Gastroesophageal sphincter (tissue), 4 donors: ENCODE results near the gene ROR2. TPM values are rescaled to one million over a fixed set of nuclear protein-coding genes. Genes with fewer than 3 reads are reported as not detected.
A peak's percentile ranks its signal among the peaks of the same experiment; 100 is the strongest.

Experiments used
- ATAC-seq: fragments of 150-250 bp; one replicate; pipeline ENCODE4 v1.9.1; 2016; ENCODE audit warnings: mild to moderate bottlenecking, moderate library complexity
- H3K27ac ChIP-seq, 4 donors: fragments of 200-600 bp; sonication (generic) in 3 of 4; 1 replicate in 3 of 4; 2 replicates in 1 of 4; pipeline ENCODE4 v1.5.1; 2016 to 2019
- H3K27me3 ChIP-seq: fragments of 200-600 bp; sonication (generic); one replicate; pipeline ENCODE4 v1.5.1; 2019
- H3K36me3 ChIP-seq, 2 donors: fragments of 200-600 bp; sonication (generic); one replicate each; pipeline ENCODE4 v1.5.1; 2019; ENCODE audit warnings: control low read depth in 1 of 2
- H3K4me1 ChIP-seq, 3 donors: fragments of 200-600 bp; sonication (generic); 1 replicate in 2 of 3; 2 replicates in 1 of 3; pipeline ENCODE4 v1.5.1; 2016 to 2019; ENCODE audit warnings: control low read depth in 2 of 3
- H3K4me3 ChIP-seq, 2 donors: fragments of 200-600 bp; sonication (generic); one replicate each; pipeline ENCODE4 v1.5.1; 2019; ENCODE audit warnings: mild to moderate bottlenecking in 1 of 2, moderate library complexity in 1 of 2
- H3K9me3 ChIP-seq, 3 donors: fragments of 200-600 bp; sonication (generic); one replicate each; pipeline ENCODE4 v1.5.1; 2017 to 2019; ENCODE audit warnings: control low read depth in 2 of 3
- EP300 ChIP-seq: sonication (generic); formaldehyde crosslinking; IDR thresholded peaks from one replicate; pipeline ENCODE4 v1.6.1; 2017; ENCODE audit warnings: antibody characterized with exemption, mild to moderate bottlenecking
- POLR2A ChIP-seq, 2 donors: fragments of 450-650 bp; IDR thresholded peaks; one replicate each; pipeline ENCODE4 v1.6.1; 2017; ENCODE audit warnings: antibody characterized with exemption in 2 of 2, mild to moderate bottlenecking in 2 of 2, moderate library complexity in 1 of 2
- POLR2AphosphoS5 ChIP-seq: sonication (generic); formaldehyde crosslinking; IDR thresholded peaks from one replicate; pipeline ENCODE4 v1.6.1; 2017; ENCODE audit warnings: antibody characterized with exemption
- WGBS, 2 donors: methylation state at CpG; one replicate each; pipeline ENCODE4 v1.1.5; 2018; ENCODE audit warnings: low coverage in 1 of 2; 5-methylcytosine and 5-hydroxymethylcytosine counted together
- total RNA-seq, 4 donors: library from RNA; depleted of rRNA; stranded (reverse); fragments of >200 nt; gene quantifications; one replicate each; pipeline ENCODE4 v1.1.0, GENCODE V29; 2016
- TF ChIP-seq, protein P1 (sequence below), 4 experiments: fragments of 200-600 bp in 2 of 4; fragments of 450-650 bp in 2 of 4; sonication (generic) in 1 of 4; IDR thresholded peaks; one replicate each; pipeline ENCODE4 v1.5.1; 2017 to 2019; ENCODE audit warnings: antibody characterized with exemption in 4 of 4, mild to moderate bottlenecking in 2 of 4, moderate library complexity in 2 of 4

ROR2 gene
- total RNA-seq, 4 donors from 2014 or later = 40.8 to 69.1 (median 63.2) TPM

DNA sequence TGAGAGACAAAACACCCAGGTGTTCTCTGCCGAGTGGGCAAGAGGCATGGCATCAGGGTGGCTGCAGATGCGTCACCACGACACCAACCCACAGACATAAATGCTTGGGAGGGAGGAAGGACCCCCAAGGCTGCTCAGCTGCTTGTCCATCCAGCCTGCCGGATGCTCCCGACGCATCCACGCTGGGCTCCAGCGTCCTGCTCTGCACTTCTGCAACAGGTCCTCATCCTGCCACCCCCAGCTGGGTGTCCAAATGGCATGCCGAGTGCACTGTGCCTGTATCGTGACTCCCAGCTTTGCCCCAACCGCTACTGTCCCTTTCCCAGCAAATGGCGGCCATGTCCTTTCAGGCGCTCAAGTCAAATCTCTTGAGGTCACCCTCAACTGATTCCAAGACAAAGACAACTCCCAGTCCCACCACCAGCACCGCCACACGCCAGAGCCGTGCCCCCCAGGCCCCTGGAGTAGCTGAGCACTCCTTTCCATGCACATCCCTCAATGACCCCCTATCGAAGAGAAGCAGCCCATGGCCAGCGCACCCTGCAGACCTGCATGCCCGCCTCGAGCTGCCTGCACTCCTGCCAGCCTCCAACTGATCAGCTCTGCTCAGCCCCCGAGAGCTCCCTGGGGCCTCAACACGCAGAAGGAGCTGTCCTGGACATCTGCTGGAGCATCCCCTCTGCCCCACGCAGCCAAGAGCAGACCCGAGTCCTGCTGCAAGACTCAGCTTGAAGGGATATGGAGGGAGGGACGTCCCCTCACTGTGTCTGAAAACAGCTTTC is 116.7 kb downstream of the ROR2 start:
- Histone ChIP-seq H3K27ac (peak overlapping the region in 3 of 4 donors; percentile 43 to 55 (median 48)), H3K36me3 (no peaks in the 10 kb centered on the region), H3K4me3 (no peak overlapping the region), H3K4me1 (peaks cover 0 to 58% (median 10%) of the 10 kb centered on the region in 3 donors), H3K27me3 (no peaks in the 10 kb centered on the region), H3K9me3 (no peaks in the 10 kb centered on the region)
- no peak for ATAC-seq
- WGBS, 2 donors = no CpG with 5 or more reads among the region's 25 CpGs
- TF ChIP-seq EP300 (no peak), POLR2A (IDR thresholded peaks at IDR 0.05) (no peak), POLR2AphosphoS5 (no peak)
- TF ChIP-seq, protein P1, sequence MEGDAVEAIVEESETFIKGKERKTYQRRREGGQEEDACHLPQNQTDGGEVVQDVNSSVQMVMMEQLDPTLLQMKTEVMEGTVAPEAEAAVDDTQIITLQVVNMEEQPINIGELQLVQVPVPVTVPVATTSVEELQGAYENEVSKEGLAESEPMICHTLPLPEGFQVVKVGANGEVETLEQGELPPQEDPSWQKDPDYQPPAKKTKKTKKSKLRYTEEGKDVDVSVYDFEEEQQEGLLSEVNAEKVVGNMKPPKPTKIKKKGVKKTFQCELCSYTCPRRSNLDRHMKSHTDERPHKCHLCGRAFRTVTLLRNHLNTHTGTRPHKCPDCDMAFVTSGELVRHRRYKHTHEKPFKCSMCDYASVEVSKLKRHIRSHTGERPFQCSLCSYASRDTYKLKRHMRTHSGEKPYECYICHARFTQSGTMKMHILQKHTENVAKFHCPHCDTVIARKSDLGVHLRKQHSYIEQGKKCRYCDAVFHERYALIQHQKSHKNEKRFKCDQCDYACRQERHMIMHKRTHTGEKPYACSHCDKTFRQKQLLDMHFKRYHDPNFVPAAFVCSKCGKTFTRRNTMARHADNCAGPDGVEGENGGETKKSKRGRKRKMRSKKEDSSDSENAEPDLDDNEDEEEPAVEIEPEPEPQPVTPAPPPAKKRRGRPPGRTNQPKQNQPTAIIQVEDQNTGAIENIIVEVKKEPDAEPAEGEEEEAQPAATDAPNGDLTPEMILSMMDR (IDR thresholded peaks at IDR 0.05) = no peak

DNA sequence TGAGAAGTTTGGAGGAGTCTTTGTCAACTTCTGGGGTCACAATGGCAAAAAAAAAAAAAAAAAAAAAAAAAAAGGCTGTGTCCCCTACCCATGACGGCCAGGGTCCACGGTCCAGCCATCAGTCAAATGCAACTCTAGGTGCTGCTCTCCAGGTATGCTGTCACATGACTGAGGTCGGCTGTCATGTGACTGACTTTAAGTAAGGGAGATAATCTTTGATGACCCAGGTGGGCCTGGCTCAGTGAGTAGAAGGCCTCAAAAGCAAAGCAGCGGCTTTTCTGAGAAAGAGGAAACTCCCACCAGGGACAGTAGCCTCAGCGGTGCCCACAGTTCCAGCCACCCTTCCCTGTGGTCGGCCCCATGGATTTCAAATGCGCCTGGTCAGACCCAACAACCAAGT is 117.7 kb downstream of the ROR2 start:
- no peak overlapping the region for H3K4me3 ChIP-seq
- H3K9me3 ChIP-seq = no peaks in the 10 kb centered on the region
- no peak for ATAC-seq
- no peaks in the 10 kb centered on the region for H3K36me3 ChIP-seq
- 93 to 97% methylated on average over 2 to 4 of the region's 7 CpGs for WGBS, 2 donors
- TF ChIP-seq, protein P1 (IDR thresholded peaks at IDR 0.05) = no peak
- no peak for TF ChIP-seq POLR2A (IDR thresholded peaks at IDR 0.05)
- TF ChIP-seq POLR2AphosphoS5 = no peak
- no peak for TF ChIP-seq EP300
- peaks cover 0 to 50% (median 10%) of the 10 kb centered on the region in 3 donors for H3K4me1 ChIP-seq
- H3K27ac ChIP-seq = no peak overlapping the region
- H3K27me3 ChIP-seq = no peaks in the 10 kb centered on the region

DNA sequence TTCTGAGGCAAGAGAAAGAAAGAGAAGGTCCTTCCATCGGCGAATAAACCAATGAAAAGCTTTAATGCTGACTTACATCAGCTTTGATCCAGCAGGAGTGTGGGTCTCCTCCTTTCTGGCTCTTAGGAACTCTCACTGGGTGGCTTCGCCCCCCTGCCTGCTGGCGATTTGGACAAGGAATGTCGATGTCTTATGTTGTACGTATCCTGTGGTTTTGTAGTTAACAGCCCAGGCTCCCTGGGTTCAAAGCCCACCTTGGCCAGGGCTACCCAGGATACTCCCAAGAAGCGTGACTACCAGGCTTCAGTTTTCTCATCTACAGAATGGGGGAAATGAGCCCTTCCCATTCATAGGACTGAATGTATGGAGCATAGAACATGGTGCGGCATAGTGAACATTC is 124.2 kb downstream of the ROR2 start:
- no peak for TF ChIP-seq EP300
- TF ChIP-seq POLR2AphosphoS5 = no peak
- no peak for TF ChIP-seq POLR2A (IDR thresholded peaks at IDR 0.05)
- TF ChIP-seq, protein P1 (IDR thresholded peaks at IDR 0.05) = no peak
- peaks cover 0 to 45% (median 4%) of the 10 kb centered on the region in 3 donors for H3K4me1 ChIP-seq
- no peak overlapping the region for H3K4me3 ChIP-seq
- H3K27ac ChIP-seq = peak overlapping the region in 3 of 4 donors; percentile 21 to 57 (median 38)
- ATAC-seq = no peak
- H3K9me3 ChIP-seq = no peaks in the 10 kb centered on the region
- H3K36me3 ChIP-seq = no peaks in the 10 kb centered on the region
- 80% methylated on average over 2 to 4 of the region's 8 CpGs for WGBS, 2 donors
- H3K27me3 ChIP-seq = no peaks in the 10 kb centered on the region

- H3K4me1 ChIP-seq = peaks cover 0 to 48% (median 4%) of the 10 kb centered on the region in 3 donors
- peak overlapping the region in 3 of 4 donors; percentile 21 to 57 (median 38) for H3K27ac ChIP-seq
- WGBS, 2 donors = no CpG with 5 or more reads among the region's 4 CpGs
- ATAC-seq = peak; percentile 54
- no peaks in the 10 kb centered on the region for H3K9me3 ChIP-seq
- H3K36me3 ChIP-seq = no peaks in the 10 kb centered on the region
- no peaks in the 10 kb centered on the region for H3K27me3 ChIP-seq
- H3K4me3 ChIP-seq = no peak overlapping the region
- TF ChIP-seq POLR2A (IDR thresholded peaks at IDR 0.05) (no peak), EP300 (no peak), POLR2AphosphoS5 (no peak)
- TF ChIP-seq, protein P1 (IDR thresholded peaks at IDR 0.05) = no peak
Observed at GRCh38 chr9:91825422-91825821, 124.6 kb downstream of the ROR2 start.
